Activated T-cell treated with anti-CD3 and anti-CD28 coated beads, Interleukin-2, amount 50 U/mL, for 4 hours (primary cell): ENCODE measurements around the gene GYPC. TPM values are rescaled to one million over a fixed set of nuclear protein-coding genes. Genes with fewer than 3 reads are reported as not detected.
"Not testable (repeated sequence)": the region's sequence is repeated elsewhere in the genome, so short reads cannot be mapped to it uniquely, and the experiment has no call there.

ENCODE experiments used
- ATAC-seq, 2 donors: fragments of 200-7000 bp; cut with Tn5 transposase; one replicate each; pipeline ENCODE4 v1.10.0; 2021
- DNase-seq: peaks from one replicate; pipeline ENCODE4 v3.0.0-alpha.2; 2020
- H3K27me3 Mint-ChIP-seq: one replicate; pipeline ENCODE4 v1.8.0; 2021; ENCODE audit warnings: low read depth, mixed read lengths
- H3K36me3 Mint-ChIP-seq: one replicate; pipeline ENCODE4 v1.8.0; 2022; ENCODE audit warnings: mixed read lengths; ENCODE audit not compliant: insufficient read depth
- H3K4me1 Mint-ChIP-seq: one replicate; pipeline ENCODE4 v1.8.0; 2021; ENCODE audit warnings: low read depth, mixed read lengths
- H3K4me3 Mint-ChIP-seq: one replicate; pipeline ENCODE4 v1.8.0; 2021; ENCODE audit warnings: mild to moderate bottlenecking, moderate library complexity, mixed read lengths
- H3K9me3 Mint-ChIP-seq: one replicate; pipeline ENCODE4 v1.8.0; 2021; ENCODE audit warnings: mixed read lengths
- total RNA-seq, 3 donors: library from RNA; stranded (reverse); gene quantifications; one replicate each; pipeline ENCODE4 v1.2.1, GENCODE V29; 2021

Gene GYPC
- total RNA-seq, 3 donors from 2014 or later, result 85.2 to 98.3 (median 93.4) TPM

GRCh38 chr2:126687503-126687902 is 31.5 kb downstream of the GYPC start:
- H3K27me3 Mint-ChIP-seq, result no peaks in the 10 kb centered on the region
- peaks cover 66% of the 10 kb centered on the region for H3K36me3 Mint-ChIP-seq
- peaks cover 10% of the 10 kb centered on the region for H3K4me1 Mint-ChIP-seq
- H3K9me3 Mint-ChIP-seq, result peaks cover 13% of the 10 kb centered on the region
- DNase-seq (no peak), ATAC-seq (no peak)
- no peak overlapping the region for H3K4me3 Mint-ChIP-seq

DNA sequence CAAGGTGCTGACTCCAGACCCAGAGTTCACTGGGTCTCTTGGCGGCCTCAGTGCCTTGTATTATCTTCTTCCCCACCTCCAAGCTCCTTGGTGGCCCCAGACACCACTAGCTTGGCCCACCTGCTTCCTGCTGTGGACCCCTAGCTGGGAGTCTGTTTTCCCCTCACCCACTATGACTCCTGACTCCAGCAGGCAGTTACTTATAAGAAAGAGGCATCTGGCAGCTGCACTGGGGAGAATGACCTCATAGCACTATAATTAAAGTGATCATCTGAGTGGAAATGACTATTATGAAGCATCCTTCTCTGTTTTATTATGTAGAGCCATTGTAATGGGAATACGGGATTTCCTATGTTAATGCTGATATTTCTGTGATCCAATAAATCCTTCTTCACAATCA is 32.6 kb downstream of the GYPC start:
- H3K9me3 Mint-ChIP-seq, result peaks cover 18% of the 10 kb centered on the region
- ATAC-seq, DNase-seq, H3K27me3 Mint-ChIP-seq, H3K4me1 Mint-ChIP-seq, H3K4me3 Mint-ChIP-seq: not testable (repeated sequence)
- H3K36me3 Mint-ChIP-seq, result peaks cover 68% of the 10 kb centered on the region

DNA sequence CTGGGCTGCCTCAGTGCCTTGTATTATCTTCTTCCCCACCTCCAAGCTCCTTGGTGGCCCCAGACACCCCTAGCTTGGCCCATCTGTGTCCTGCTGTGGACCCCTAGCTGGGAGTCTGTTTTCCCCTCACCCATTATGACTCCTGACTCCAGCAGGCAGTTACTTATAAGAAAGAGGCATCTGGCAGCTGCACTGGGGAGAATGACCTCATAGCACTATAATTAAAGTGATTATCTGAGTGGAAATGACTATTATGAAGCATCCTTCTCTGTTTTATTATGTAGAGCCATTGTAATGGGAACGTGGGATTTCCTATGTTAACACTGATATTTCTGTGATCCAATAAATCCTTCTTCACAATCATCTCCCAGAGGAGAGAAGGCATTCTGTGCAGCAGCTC is 36.3 kb downstream of the GYPC start:
- H3K9me3 Mint-ChIP-seq, result peaks cover 18% of the 10 kb centered on the region
- H3K4me1 Mint-ChIP-seq, DNase-seq, ATAC-seq, H3K4me3 Mint-ChIP-seq, H3K27me3 Mint-ChIP-seq: not testable (repeated sequence)
- peaks cover 73% of the 10 kb centered on the region for H3K36me3 Mint-ChIP-seq

- H3K4me3 Mint-ChIP-seq, ATAC-seq, DNase-seq, H3K4me1 Mint-ChIP-seq, H3K27me3 Mint-ChIP-seq: not testable (repeated sequence)
- Mint-ChIP-seq H3K36me3 (peaks cover 76% of the 10 kb centered on the region), H3K9me3 (peaks cover 18% of the 10 kb centered on the region)
Measured at GRCh38 chr2:126692934-126693592, 37.1 kb downstream of the GYPC start.

DNA sequence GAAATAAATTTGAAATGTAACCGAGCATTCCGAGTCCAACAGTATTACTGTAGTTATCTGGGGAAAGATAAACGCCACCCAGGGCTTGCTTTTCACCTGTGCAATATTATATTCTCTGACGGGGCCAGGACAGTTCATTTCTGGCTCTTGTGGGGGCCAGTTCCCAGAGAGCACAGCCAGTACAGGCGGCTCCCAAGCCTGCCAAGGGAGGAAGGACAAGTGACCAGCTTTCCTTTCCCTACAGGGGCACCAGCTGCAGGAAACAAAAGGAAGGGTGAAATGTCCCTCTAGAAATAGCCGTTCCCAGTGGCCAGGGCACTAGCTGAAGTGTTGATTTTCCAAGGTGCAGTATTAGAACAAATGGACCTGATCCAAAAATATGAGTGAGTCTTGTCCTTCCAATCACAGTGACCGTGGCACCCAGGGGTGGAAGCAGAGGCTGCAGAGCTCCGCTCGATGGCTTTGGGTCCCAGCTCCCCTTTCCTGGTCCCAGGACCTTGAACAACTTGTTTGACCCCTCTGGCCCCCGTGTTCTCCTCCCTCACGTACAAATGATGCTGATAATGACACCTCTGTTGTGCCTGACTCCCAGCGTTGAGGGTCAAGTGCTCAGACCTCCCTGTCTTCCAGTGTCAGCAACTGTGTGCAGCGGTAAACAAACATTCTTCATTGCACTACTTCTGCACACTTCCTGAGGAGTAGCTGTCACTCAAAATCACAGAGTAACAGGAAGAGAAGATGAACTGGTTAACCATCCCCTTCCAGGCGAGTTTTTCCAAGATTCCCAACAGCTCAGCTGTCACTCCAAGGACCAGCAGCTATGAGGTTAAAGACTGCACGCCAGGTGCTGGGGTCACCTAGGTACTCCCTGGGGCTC is 40.9 kb downstream of the GYPC start:
- Mint-ChIP-seq H3K4me1 (no peaks in the 10 kb centered on the region), H3K4me3 (no peak overlapping the region), H3K27me3 (no peaks in the 10 kb centered on the region), H3K9me3 (peaks cover 7% of the 10 kb centered on the region), H3K36me3 (peaks cover 58% of the 10 kb centered on the region)
- ATAC-seq (no peak), DNase-seq (no peak)

GRCh38 chr2:126698376-126698775 is 42.4 kb downstream of the GYPC start:
- no peaks in the 10 kb centered on the region for H3K9me3 Mint-ChIP-seq
- DNase-seq (no peak), ATAC-seq (no peak)
- H3K27me3 Mint-ChIP-seq, result no peaks in the 10 kb centered on the region
- peaks cover 44% of the 10 kb centered on the region for H3K36me3 Mint-ChIP-seq
- H3K4me3 Mint-ChIP-seq, result no peak overlapping the region
- no peaks in the 10 kb centered on the region for H3K4me1 Mint-ChIP-seq

DNA sequence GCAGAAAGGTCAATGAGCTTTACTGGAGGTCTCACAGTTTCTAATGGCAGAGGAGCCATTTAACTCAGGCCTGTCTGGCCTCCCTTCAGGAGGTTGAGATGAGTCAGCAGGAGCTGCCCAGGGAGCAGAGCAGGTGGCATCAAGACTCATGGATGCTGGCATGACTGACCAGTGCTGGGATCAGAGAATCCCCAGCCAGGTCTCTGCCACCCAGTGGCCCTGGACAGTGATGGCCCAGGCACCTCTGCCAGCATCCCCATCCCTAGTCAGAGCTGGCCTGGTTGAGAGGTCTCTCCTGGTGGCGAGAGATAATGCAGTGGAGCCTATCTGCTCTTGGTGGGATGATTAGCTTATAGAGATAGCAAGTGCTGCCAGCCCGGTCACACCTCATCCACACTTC is 43.1 kb downstream of the GYPC start:
- H3K27me3 Mint-ChIP-seq, result no peaks in the 10 kb centered on the region
- H3K4me3 Mint-ChIP-seq, result no peak overlapping the region
- DNase-seq, result no peak
- ATAC-seq, result no peak
- H3K4me1 Mint-ChIP-seq, result no peaks in the 10 kb centered on the region
- H3K36me3 Mint-ChIP-seq, result peaks cover 41% of the 10 kb centered on the region
- no peaks in the 10 kb centered on the region for H3K9me3 Mint-ChIP-seq

DNA sequence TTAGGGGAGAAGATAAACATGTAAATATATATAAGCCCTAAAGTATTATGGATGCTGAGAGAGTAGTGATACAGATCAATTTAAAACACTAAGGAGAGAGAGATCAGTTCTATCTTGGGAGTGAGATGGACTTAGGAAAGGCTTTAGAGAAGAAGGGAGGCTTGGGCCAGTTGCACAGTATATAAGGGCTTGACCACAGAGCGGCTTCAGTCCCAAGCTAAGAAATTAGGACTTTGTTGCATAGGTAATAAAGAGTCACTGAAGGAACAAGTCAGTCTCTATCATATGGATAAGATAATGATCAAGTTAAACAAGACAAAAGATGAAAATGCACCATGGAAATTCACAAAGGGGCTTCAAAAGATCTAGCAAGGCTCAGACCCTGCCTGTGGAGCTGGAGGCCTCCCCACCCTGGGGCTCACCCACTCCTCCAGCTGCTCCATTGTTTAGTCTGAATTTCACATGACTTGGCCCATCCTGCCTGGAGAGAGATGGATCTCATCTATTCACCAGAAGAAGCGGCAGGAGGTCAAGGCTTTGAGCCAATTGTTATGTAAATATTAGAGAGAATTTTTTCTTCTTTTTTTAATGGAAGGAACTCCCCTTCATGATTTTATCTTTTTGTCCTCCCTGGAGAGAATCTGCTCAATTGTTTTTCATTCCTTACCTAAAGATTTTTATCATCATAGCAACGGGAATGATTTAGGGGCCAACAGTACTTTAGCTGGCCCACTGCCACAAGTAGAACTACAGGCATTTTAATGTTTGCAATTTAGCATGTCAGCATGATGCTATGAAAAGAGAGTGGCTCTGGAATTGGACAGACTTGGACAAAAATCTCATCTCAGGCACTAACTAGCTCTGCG is 44.0 kb downstream of the GYPC start:
- H3K4me1 Mint-ChIP-seq, result no peaks in the 10 kb centered on the region
- H3K36me3 Mint-ChIP-seq, result peaks cover 36% of the 10 kb centered on the region
- H3K9me3 Mint-ChIP-seq, result no peaks in the 10 kb centered on the region
- DNase-seq, result no peak
- H3K4me3 Mint-ChIP-seq, result no peak overlapping the region
- no peak for ATAC-seq
- no peaks in the 10 kb centered on the region for H3K27me3 Mint-ChIP-seq

- H3K27me3 Mint-ChIP-seq, result no peaks in the 10 kb centered on the region
- H3K4me3 Mint-ChIP-seq, result no peak overlapping the region
- H3K36me3 Mint-ChIP-seq, result peaks cover 29% of the 10 kb centered on the region
- no peaks in the 10 kb centered on the region for H3K4me1 Mint-ChIP-seq
- ATAC-seq (no peak), DNase-seq (no peak)
- H3K9me3 Mint-ChIP-seq, result no peaks in the 10 kb centered on the region
Measured at GRCh38 chr2:126700677-126701076, 44.7 kb downstream of the GYPC start.

DNA sequence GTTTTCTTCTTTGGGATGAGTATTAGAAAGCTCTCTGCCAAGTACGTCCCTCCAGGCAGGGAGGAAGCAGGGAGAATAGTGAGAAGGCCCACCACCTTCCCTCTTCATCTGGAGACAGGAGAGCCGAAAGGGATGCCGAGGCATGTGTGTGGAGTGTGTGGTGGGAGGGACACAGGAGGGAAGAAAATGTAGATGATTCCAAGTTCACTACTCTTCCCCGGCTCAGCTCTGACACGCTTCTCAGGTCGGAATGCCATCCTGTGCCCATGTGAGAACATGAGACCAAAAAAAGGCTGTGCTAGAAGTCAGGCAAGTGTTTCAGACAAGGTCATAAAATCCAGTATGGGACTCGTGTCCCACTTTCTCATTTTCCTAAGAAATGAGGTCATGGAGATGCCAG is 47.4 kb downstream of the GYPC start:
- no peak for ATAC-seq

GRCh38 chr2:126704434-126705160 is 48.6 kb downstream of the GYPC start:
- H3K4me1 Mint-ChIP-seq, result no peaks in the 10 kb centered on the region
- no peaks in the 10 kb centered on the region for H3K9me3 Mint-ChIP-seq
- no peak overlapping the region for H3K4me3 Mint-ChIP-seq
- no peaks in the 10 kb centered on the region for H3K27me3 Mint-ChIP-seq
- H3K36me3 Mint-ChIP-seq, result peaks cover 4% of the 10 kb centered on the region
- ATAC-seq (no peak), DNase-seq (no peak)

More for the DNA sequence above, 47.4 kb downstream of the GYPC start:
- Mint-ChIP-seq H3K36me3 (peaks cover 11% of the 10 kb centered on the region), H3K9me3 (no peaks in the 10 kb centered on the region), H3K4me1 (no peaks in the 10 kb centered on the region), H3K4me3 (no peak overlapping the region), H3K27me3 (no peaks in the 10 kb centered on the region)
- no peak for DNase-seq

DNA sequence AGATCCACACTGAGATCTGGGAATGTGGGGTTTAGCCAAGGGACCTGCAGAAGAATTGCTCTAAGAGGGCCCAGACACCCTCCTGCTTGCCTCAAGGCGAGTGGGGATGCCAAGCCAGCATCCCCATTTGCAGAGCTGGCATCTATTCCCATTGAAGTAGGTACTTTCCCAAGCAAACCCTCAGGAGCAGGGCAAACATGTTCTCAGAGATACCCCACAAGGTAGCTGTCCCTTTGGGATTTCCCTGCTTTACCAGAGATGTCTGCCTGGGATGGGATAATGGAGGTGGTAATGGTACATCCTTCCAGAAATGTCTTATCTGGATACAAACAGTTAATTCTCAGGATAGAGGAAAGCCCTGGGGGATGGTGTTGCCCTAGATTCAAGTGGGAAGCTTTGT is 51.2 kb downstream of the GYPC start:
- Mint-ChIP-seq H3K36me3 (no peaks in the 10 kb centered on the region), H3K27me3 (no peaks in the 10 kb centered on the region), H3K9me3 (no peaks in the 10 kb centered on the region), H3K4me3 (no peak overlapping the region), H3K4me1 (no peaks in the 10 kb centered on the region)
- DNase-seq, result no peak
- ATAC-seq, result no peak

GRCh38 chr2:126707941-126708340 is 52.0 kb downstream of the GYPC start:
- Mint-ChIP-seq H3K27me3 (no peaks in the 10 kb centered on the region), H3K9me3 (no peaks in the 10 kb centered on the region), H3K4me1 (no peaks in the 10 kb centered on the region), H3K36me3 (no peaks in the 10 kb centered on the region), H3K4me3 (no peak overlapping the region)
- DNase-seq (no peak), ATAC-seq (no peak)
